HG02588 (cell line): ENCODE measurements around the gene SLC29A2.
A peak's percentile ranks its signal among the peaks of the same experiment; 100 is the strongest.
"Not testable (repeated sequence)": the region's sequence is repeated elsewhere in the genome, so short reads cannot be mapped to it uniquely, and the experiment has no call there.

Source experiments
- ATAC-seq: cut with Tn5 transposase; IDR thresholded peaks from one replicate; pipeline ENCODE4 v1.9.1; 2021; ENCODE audit warnings: mild to moderate bottlenecking, moderate library complexity; ENCODE audit not compliant: unreplicated experiment

The SLC29A2 gene

DNA sequence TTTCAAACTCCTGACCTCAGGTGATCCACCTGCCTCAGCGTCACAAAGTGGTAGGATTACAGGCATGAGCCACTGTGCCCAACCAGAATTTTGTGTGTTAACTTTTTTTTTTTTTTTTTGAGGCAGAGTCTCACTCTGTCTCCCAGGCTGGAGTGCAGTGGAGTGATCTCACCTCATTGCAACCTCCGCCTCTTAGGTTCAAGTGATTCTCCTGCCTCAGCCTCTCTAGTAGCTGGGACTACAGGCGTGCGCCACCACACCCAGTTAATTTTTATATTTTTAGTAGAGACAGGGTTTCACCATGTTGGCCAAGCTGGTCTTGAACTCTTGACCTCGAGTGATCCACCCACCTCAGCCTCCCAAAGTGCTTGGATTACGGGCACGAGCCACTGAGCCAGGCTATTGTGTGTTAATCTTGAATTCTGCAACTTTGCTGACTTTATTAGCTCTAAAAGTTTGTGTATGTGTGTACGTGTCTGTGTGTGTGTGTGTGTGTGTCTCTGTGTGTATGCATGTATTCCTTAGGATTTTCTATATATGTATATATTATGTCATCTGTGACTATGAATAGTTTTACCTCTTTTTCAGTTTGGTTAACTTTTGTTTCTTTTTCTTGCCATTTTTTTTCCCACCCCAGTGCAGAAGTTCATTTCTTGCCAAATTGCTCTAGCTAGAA, 20.9 kb downstream of the SLC29A2 start:
- not testable (repeated sequence) for ATAC-seq

DNA sequence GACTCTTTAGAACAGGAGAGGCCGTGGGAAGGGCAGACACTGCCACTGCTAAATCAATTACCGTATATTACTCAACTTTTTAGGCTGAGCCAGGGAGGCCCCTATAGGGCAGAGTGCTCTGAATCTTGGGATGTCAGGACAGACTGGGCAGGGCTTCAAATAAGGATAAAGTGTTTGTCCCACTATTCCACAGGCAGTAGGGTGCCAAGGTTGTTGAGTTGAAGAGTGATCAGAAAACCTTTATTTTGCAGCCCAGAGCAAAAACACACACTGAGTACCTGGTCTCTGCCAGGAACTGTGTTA, 22.5 kb downstream of the SLC29A2 start:
- ATAC-seq = no peak

GRCh38 chr11:66347425-66348276, 23.9 kb downstream of the SLC29A2 start, which contains the start of gene B4GAT1:
B4GAT1 (minus strand) TSS chr11:66347629; CDS start chr11:66347545, 84 bp downstream.
- peak; percentile 41 for ATAC-seq

- no peak for ATAC-seq
Observed at GRCh38 chr11:66346476-66347424, 24.8 kb downstream of the SLC29A2 start.

DNA sequence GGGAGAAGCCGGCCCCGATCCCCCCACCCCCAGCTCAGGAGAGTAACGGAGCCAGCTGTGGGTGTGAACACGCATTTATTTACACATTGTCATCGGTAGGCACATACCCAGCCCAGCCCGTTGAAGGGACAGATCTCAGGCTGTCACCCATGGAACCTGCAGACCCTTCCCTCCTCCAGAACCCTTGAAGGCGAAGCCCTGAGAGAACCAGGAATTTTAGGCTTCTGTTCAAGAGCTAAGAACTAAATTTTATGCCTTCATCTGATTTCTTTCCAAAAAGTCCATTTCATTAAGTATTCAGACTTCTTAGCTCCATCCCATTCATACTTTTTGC, 26.3 kb downstream of the SLC29A2 start:
- ATAC-seq = no peak

GRCh38 chr11:66344550-66345315, 26.8 kb downstream of the SLC29A2 start, which contains the start of gene BRMS1:
BRMS1 (minus strand) TSS chr11:66345104; CDS start chr11:66342234, 2,870 bp downstream.
- ATAC-seq = peak; percentile 59

DNA sequence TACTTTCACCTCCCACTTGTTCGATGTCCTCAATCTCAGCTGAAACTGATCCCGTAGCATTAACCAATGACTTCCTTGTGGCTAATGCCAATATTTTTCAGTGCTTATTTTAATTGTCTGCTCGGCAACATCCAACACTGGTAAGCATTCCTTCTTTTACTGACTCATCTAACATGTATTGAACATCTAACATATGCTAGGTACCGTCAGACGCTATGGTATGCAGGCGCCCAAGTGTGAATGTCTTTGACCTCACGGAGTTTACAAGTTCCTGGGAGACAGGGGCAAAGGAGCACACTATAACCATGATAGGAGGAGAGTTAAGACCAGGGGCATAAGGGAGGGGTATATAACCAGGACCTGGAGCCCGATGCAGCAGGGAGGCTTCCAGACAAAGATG, 28.4 kb downstream of the SLC29A2 start:
- ATAC-seq = no peak

GRCh38 chr11:66341502-66342126, 29.9 kb downstream of the SLC29A2 start:
- no peak for ATAC-seq

DNA sequence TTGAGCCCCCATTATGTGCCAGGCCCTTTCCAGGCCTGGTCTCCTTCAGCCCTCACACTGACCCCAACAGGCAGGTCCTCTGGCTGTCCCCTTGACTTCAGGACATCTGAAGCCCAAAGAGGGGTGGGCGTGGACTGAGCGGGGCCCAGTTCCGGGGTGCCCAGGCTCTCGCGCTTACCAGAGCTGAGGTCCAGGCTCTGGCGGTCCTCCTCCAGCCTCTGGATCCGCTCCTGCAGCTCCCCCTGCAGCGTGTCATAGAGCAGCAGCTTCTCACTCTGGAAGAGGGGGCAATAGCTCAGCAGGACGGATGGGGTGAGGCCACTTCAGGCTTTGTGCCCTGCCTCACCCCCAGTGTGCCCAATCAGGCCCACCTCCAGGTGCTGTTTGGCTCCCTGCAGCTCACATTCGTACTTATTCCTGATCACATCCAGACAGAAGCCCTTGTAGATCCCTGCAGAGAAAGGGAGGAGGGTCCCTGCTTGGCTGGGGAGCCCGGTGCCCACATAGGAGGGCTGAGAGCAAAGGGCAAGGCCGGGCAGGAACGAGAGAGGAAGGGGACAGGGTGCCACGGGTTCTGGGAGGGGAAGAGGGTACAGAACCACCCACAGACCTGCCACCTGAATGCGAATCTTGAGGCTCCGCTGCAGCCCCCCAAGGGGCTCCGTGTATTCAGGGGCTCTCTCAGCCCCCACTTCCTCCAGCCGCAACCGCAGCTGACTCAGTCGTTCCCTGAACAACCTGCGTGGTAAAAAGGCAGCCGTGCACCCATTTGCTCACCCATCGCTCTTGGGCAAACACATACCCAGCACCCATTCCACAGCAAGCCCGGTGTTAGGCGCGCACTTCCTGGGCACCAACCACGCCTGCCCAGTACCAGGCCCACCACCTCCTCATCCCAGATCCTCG, 30.7 kb downstream of the SLC29A2 start:
- ATAC-seq = no peak

DNA sequence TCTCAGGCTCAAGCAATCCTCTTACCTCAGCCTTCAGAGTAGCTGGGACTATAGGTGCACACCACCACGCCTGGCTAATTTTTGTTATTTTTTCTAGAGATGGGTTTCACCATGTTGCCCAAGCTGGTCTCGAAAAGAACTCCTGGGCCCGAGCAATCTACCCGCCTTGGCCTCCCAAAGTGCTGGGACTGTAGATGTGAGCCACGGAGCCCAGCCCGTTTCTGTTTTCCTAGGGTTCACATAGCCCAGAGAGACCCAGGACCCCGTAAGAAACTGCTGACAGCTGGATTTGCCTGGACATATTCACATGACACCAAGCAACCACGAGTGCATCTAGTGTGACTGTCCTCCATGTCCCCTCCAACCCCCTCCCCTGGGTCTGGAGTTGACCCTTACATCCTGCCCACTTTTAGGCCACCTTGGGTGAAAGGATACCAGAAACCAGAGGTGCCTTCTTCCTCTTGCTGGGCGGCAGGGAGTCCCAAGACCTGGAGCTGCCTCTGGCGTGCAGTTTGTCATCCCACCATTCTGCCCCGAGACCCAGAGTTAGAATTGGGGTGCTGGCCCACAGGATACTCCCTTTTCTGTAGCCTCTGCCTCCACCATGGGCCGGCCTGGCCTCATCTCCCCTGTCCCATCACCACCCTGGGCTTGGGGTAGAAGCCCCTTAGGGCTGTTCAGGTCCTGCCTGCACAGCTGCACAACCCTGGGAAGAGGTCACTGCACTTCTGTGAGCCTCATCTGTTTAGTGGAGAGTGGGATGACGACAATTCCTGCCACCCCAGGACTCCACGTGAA, 31.7 kb downstream of the SLC29A2 start:
- ATAC-seq = no peak

- ATAC-seq = no peak
Observed at GRCh38 chr11:66339162-66339675, 32.3 kb downstream of the SLC29A2 start.

- ATAC-seq = no peak
Observed at GRCh38 chr11:66338276-66339161, 33.0 kb downstream of the SLC29A2 start.

DNA sequence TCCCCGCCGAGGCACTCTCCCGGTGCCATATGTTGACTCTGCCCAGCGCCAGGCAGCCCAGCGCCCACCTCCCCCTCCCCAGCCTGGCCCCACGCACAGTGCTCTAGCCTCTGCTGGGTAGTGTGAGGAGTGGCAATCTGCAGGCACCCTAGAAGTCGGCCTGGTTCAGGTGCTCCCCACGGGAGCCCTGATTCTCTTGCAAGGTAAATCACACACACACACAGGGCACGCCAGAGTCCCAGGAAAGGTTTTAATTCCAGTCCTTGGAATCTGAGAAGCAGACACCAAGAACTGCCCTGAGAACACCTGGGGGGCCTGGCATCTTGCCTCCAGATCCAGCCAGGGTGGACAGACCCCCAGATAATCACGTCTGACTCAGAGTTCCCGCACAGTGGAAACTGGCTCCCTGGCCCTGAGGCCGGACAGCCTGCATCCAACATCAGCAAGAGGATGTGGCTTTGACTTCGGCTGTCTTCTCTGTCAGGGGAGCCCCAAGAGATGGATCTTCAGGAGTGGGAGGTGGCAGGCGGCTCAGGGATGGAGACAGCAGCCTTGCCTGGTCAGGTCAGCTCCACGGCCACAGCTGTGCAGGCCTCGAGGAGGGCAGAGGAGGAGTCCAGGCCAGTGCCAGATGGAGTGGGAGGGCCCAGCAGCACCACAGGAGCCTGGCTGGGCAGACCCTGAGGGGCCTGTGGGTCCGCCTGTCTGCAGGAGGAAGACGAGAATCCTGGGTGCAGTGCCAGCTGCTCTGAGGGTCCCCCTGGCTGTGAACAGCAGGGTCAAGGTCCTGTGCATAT, 34.3 kb downstream of the SLC29A2 start:
- no peak for ATAC-seq

GRCh38 chr11:66336234-66337102, 35.1 kb downstream of the SLC29A2 start, which contains the start of gene RIN1:
RIN1 (minus strand) TSS chr11:66336434; CDS start chr11:66336402, 32 bp downstream.
- ATAC-seq = peak; percentile 63
